GM12872 (cell line): Measurements from ENCODE around the gene PCDHB15.

ENCODE experiments used
- TF ChIP-seq, protein P1 (sequence below): IDR thresholded peaks from 3 replicates; pipeline ENCODE4 v1.5.1; 2011; ENCODE audit warnings: low read depth, mild to moderate bottlenecking, low read length, moderate library complexity; ENCODE audit not compliant: insufficient read depth

Gene PCDHB15

DNA sequence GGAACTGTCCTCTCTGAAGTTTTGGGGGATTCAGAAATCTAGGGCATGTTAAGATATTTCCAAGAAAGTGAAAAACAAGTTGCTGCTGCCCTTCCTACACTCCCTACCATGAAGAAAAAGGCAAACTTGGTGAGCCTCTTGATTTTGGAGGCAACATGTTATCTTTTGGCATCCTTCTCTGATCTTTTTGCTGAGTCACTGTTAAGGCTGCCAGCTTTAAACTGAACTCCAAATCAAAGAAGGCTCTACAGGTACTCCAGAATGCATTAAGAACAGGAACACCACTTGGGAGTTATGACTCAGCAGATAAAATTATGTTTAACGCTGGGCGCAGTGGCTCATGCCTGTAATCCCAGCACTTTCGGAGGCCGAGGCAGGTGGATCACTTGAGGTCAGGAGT lies 24.0 kb downstream of the PCDHB15 start:
- TF ChIP-seq, protein P1, sequence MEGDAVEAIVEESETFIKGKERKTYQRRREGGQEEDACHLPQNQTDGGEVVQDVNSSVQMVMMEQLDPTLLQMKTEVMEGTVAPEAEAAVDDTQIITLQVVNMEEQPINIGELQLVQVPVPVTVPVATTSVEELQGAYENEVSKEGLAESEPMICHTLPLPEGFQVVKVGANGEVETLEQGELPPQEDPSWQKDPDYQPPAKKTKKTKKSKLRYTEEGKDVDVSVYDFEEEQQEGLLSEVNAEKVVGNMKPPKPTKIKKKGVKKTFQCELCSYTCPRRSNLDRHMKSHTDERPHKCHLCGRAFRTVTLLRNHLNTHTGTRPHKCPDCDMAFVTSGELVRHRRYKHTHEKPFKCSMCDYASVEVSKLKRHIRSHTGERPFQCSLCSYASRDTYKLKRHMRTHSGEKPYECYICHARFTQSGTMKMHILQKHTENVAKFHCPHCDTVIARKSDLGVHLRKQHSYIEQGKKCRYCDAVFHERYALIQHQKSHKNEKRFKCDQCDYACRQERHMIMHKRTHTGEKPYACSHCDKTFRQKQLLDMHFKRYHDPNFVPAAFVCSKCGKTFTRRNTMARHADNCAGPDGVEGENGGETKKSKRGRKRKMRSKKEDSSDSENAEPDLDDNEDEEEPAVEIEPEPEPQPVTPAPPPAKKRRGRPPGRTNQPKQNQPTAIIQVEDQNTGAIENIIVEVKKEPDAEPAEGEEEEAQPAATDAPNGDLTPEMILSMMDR, result no peak

DNA sequence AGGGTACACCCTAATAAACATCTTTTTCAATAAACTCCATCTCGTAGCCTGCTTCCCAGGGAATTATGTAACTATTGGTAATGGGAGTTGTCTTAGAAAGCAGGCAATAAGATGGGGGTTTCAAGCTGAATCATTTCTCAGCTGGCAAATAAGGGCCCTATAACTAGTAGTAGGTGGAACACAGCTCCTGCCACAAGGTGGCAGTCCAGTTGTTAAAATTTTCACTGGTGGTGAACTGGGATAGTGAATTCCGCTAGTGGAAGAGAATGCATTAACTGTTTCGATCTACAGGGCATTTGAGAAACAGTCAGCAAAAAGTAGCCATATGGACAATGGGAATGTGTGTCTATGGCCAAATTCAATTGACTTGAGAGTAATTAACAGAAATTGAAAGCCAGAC lies 27.7 kb downstream of the PCDHB15 start:
- TF ChIP-seq, protein P1, result no peak

DNA sequence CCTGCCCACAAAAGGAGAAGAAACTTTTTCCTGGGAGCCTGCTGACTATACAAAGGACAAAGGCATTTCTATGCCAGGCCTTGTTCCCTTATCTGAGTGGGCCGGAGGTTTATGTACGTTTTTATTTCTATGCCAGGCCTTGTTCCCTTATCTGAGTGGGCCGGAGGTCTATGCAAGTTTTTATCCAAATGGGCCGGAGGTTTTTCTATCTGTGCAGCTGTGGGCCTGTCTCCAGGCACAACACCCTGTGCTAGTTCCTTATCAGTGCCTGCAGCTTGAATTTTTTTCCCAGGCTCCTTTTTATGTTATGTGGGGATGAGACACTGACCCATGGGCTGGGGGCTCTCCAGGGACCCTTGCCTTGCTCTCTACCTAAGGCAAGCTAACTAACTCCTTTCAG lies 53.2 kb downstream of the PCDHB15 start:
- TF ChIP-seq, protein P1, result no peak
